DOHH2 (cell line): Measurements from ENCODE around the gene COG4.

Source experiments
- CTCF ChIP-seq: fragments of 200-600 bp; sonication (generic); IDR thresholded peaks from one replicate; pipeline ENCODE4 v1.5.1; 2014; ENCODE audit warnings: antibody characterized with exemption, mild to moderate bottlenecking, low read depth, low read length; ENCODE audit not compliant: poor library complexity, severe bottlenecking
- EZH2phosphoT487 ChIP-seq: fragments of 200-600 bp; sonication (generic); IDR thresholded peaks from 2 replicates; pipeline ENCODE4 v1.6.1; 2017; ENCODE audit warnings: borderline replicate concordance, mild to moderate bottlenecking, antibody characterized with exemption, low read length, moderate library complexity, mixed read lengths

GRCh38 chr16:70437582-70438557 is 85.5 kb downstream of the COG4 start:
- no peak for TF ChIP-seq CTCF
- no peak for TF ChIP-seq EZH2phosphoT487
